Activated naive CD4-positive, alpha-beta T cell treated with anti-CD3 and anti-CD28 coated beads, Interleukin-2, amount 50 U/mL, for 24 hours (primary cell): Measurements from ENCODE around the gene PRUNE2.

ENCODE experiments used
- H3K27ac Mint-ChIP-seq: one replicate; pipeline ENCODE4 v1.8.0; 2021; ENCODE audit warnings: mild to moderate bottlenecking, mixed read lengths
- H3K27me3 Mint-ChIP-seq: one replicate; pipeline ENCODE4 v1.8.0; 2021; ENCODE audit warnings: mixed read lengths
- H3K36me3 Mint-ChIP-seq: one replicate; pipeline ENCODE4 v1.8.0; 2021; ENCODE audit warnings: mixed read lengths
- H3K4me1 Mint-ChIP-seq: one replicate; pipeline ENCODE4 v1.8.0; 2021; ENCODE audit warnings: mixed read lengths
- H3K4me3 Mint-ChIP-seq: one replicate; pipeline ENCODE4 v1.8.0; 2021; ENCODE audit warnings: mild to moderate bottlenecking, mixed read lengths
- H3K9me3 Mint-ChIP-seq: one replicate; pipeline ENCODE4 v1.8.0; 2021; ENCODE audit warnings: mixed read lengths

PRUNE2 gene

GRCh38 chr9:76912636-76913275, 6.8 kb upstream of the PRUNE2 start:
- Mint-ChIP-seq H3K27me3 (peaks cover 30% of the 10 kb centered on the region), H3K36me3 (no peaks in the 10 kb centered on the region), H3K9me3 (no peaks in the 10 kb centered on the region), H3K4me3 (no peak overlapping the region), H3K4me1 (no peaks in the 10 kb centered on the region), H3K27ac (no peak overlapping the region)

- Mint-ChIP-seq H3K36me3 (no peaks in the 10 kb centered on the region), H3K27ac (no peak overlapping the region), H3K9me3 (no peaks in the 10 kb centered on the region), H3K4me3 (no peak overlapping the region), H3K4me1 (no peaks in the 10 kb centered on the region), H3K27me3 (peaks cover 37% of the 10 kb centered on the region)
These were observed 6.1 kb upstream of the PRUNE2 start for GRCh38 chr9:76911971-76912370.

- Mint-ChIP-seq H3K9me3 (no peaks in the 10 kb centered on the region), H3K36me3 (no peaks in the 10 kb centered on the region), H3K27me3 (peaks cover 39% of the 10 kb centered on the region), H3K27ac (no peak overlapping the region), H3K4me3 (no peak overlapping the region), H3K4me1 (no peaks in the 10 kb centered on the region)
These were observed 4.9 kb upstream of the PRUNE2 start for GRCh38 chr9:76910861-76911260.

GRCh38 chr9:76906647-76906975, 697 bp upstream of the PRUNE2 start:
- H3K27me3 Mint-ChIP-seq, result peaks cover 43% of the 10 kb centered on the region
- H3K36me3 Mint-ChIP-seq, result no peaks in the 10 kb centered on the region
- no peaks in the 10 kb centered on the region for H3K9me3 Mint-ChIP-seq
- no peak overlapping the region for H3K27ac Mint-ChIP-seq
- no peaks in the 10 kb centered on the region for H3K4me1 Mint-ChIP-seq
- no peak overlapping the region for H3K4me3 Mint-ChIP-seq

- H3K9me3 Mint-ChIP-seq, result no peaks in the 10 kb centered on the region
- H3K4me1 Mint-ChIP-seq, result no peaks in the 10 kb centered on the region
- no peaks in the 10 kb centered on the region for H3K36me3 Mint-ChIP-seq
- H3K27ac Mint-ChIP-seq, result no peak overlapping the region
- no peak overlapping the region for H3K4me3 Mint-ChIP-seq
- peaks cover 40% of the 10 kb centered on the region for H3K27me3 Mint-ChIP-seq
These were observed 1.1 kb downstream of the PRUNE2 start for GRCh38 chr9:76904661-76905457.

GRCh38 chr9:76902395-76902794, 3.5 kb downstream of the PRUNE2 start:
- Mint-ChIP-seq H3K36me3 (no peaks in the 10 kb centered on the region), H3K27me3 (peaks cover 23% of the 10 kb centered on the region), H3K9me3 (no peaks in the 10 kb centered on the region), H3K4me3 (no peak overlapping the region), H3K27ac (no peak overlapping the region), H3K4me1 (no peaks in the 10 kb centered on the region)

GRCh38 chr9:76901801-76902200, 4.1 kb downstream of the PRUNE2 start:
- Mint-ChIP-seq H3K27ac (no peak overlapping the region), H3K36me3 (no peaks in the 10 kb centered on the region), H3K4me1 (no peaks in the 10 kb centered on the region), H3K27me3 (peaks cover 18% of the 10 kb centered on the region), H3K4me3 (no peak overlapping the region), H3K9me3 (peaks cover 3% of the 10 kb centered on the region)

GRCh38 chr9:76900884-76901440, 5.0 kb downstream of the PRUNE2 start:
- Mint-ChIP-seq H3K27ac (no peak overlapping the region), H3K27me3 (peaks cover 14% of the 10 kb centered on the region), H3K4me3 (no peak overlapping the region), H3K9me3 (peaks cover 8% of the 10 kb centered on the region), H3K36me3 (no peaks in the 10 kb centered on the region), H3K4me1 (no peaks in the 10 kb centered on the region)

- no peaks in the 10 kb centered on the region for H3K36me3 Mint-ChIP-seq
- H3K27me3 Mint-ChIP-seq, result peaks cover 4% of the 10 kb centered on the region
- peaks cover 8% of the 10 kb centered on the region for H3K9me3 Mint-ChIP-seq
- H3K4me1 Mint-ChIP-seq, result no peaks in the 10 kb centered on the region
- H3K27ac Mint-ChIP-seq, result no peak overlapping the region
- no peak overlapping the region for H3K4me3 Mint-ChIP-seq
These were observed 7.1 kb downstream of the PRUNE2 start for GRCh38 chr9:76898786-76899185.

GRCh38 chr9:76897804-76898525, 7.9 kb downstream of the PRUNE2 start:
- Mint-ChIP-seq H3K4me1 (no peaks in the 10 kb centered on the region), H3K27me3 (peaks cover 4% of the 10 kb centered on the region), H3K4me3 (no peak overlapping the region), H3K9me3 (peaks cover 8% of the 10 kb centered on the region), H3K27ac (no peak overlapping the region), H3K36me3 (no peaks in the 10 kb centered on the region)

- Mint-ChIP-seq H3K4me1 (no peaks in the 10 kb centered on the region), H3K4me3 (no peak overlapping the region), H3K36me3 (no peaks in the 10 kb centered on the region), H3K27ac (no peak overlapping the region), H3K27me3 (peaks cover 4% of the 10 kb centered on the region), H3K9me3 (peaks cover 8% of the 10 kb centered on the region)
These were observed 9.9 kb downstream of the PRUNE2 start for GRCh38 chr9:76896035-76896434.

- Mint-ChIP-seq H3K27me3 (peaks cover 4% of the 10 kb centered on the region), H3K27ac (no peak overlapping the region), H3K4me3 (no peak overlapping the region), H3K9me3 (peaks cover 8% of the 10 kb centered on the region), H3K36me3 (no peaks in the 10 kb centered on the region), H3K4me1 (no peaks in the 10 kb centered on the region)
These were observed 10.7 kb downstream of the PRUNE2 start for GRCh38 chr9:76895186-76895585.

GRCh38 chr9:76894198-76894597, 11.7 kb downstream of the PRUNE2 start:
- Mint-ChIP-seq H3K27ac (no peak overlapping the region), H3K4me1 (no peaks in the 10 kb centered on the region)

GRCh38 chr9:76893395-76893932, 12.4 kb downstream of the PRUNE2 start:
- Mint-ChIP-seq H3K36me3 (no peaks in the 10 kb centered on the region), H3K27me3 (peaks cover 1% of the 10 kb centered on the region), H3K27ac (no peak overlapping the region), H3K9me3 (peaks cover 8% of the 10 kb centered on the region), H3K4me3 (no peak overlapping the region), H3K4me1 (no peaks in the 10 kb centered on the region)

More at GRCh38 chr9:76894198-76894597, 11.7 kb downstream of the PRUNE2 start:
- Mint-ChIP-seq H3K36me3 (no peaks in the 10 kb centered on the region), H3K27me3 (peaks cover 1% of the 10 kb centered on the region), H3K9me3 (peaks cover 8% of the 10 kb centered on the region), H3K4me3 (no peak overlapping the region)

GRCh38 chr9:76891874-76892273, 14.0 kb downstream of the PRUNE2 start:
- no peaks in the 10 kb centered on the region for H3K36me3 Mint-ChIP-seq
- peaks cover 6% of the 10 kb centered on the region for H3K9me3 Mint-ChIP-seq
- H3K4me1 Mint-ChIP-seq, result no peaks in the 10 kb centered on the region
- H3K27me3 Mint-ChIP-seq, result peaks cover 1% of the 10 kb centered on the region
- H3K4me3 Mint-ChIP-seq, result no peak overlapping the region
- H3K27ac Mint-ChIP-seq, result no peak overlapping the region
